ENCODE measurements around the gene MRTFB. TPM values are rescaled to one million over a fixed set of nuclear protein-coding genes. Genes with fewer than 3 reads are reported as not detected.

The MRTFB gene
- polyA plus RNA-seq, 1 experiment: 6.2 TPM

DNA sequence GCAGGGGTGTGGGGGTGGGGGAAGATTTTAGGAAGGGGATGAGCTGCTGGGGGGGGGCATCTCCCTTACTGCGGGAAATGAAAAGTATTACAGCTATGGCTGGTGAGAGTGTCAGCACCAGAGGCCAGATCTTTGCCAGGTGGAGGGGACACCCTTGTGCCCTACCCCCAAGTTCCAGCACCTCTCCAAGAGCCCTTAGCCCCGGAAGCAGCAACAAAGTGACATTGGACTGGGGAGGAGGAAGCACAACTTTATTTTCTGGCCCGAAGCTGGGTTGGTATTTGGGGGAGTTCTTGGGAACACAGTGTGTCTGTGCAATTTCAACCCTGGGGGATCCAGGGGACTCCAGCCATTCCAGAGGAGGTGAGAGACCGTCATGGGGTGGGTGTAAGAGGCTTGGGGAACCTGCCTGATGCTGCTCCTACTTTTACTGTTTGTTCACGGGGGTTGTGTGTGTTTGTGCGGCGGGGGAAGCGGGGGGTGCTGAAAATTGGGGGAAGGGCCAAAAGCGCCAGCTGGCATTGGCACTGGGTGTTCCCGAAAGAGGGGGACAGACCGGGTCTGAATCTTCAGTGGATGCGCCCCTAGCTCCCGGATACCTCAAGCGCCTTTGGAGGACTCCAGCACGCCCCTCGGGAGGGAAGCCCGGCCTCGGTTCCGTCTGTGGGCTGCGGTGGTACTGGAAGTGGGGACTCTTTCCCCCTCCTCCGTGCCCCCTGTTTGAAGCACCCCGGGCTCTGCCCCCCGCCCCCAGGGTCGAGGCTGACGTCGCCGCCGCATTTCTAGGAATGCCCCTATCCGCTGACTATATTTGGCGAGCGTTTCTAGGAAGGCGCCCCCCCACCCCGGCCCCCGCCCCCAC lies 230.3 kb downstream of the MRTFB start:
- H3K27me3 ChIP-seq (ENCODE audit: control insufficient read depth, insufficient read depth, low read length): no peaks in the 10 kb centered on the region
- H3K4me3 ChIP-seq (ENCODE audit: low read depth, low read length): peak overlapping the region; percentile 67
- H3K36me3 ChIP-seq (ENCODE audit: control insufficient read depth, insufficient read depth, low read length): no peaks in the 10 kb centered on the region
- CTCF ChIA-PET: interaction anchor here (0.5 to 2.0 kb wide), 9 partner anchors 8 to 378 kb away, joined by 3 to 22 read pairs (median 4); no protein-coding TSS in a partner anchor
- DNase-seq (ENCODE audit: low read depth): no peak
- POLR2A ChIA-PET: no interaction called here
- TF ChIP-seq, protein P1, sequence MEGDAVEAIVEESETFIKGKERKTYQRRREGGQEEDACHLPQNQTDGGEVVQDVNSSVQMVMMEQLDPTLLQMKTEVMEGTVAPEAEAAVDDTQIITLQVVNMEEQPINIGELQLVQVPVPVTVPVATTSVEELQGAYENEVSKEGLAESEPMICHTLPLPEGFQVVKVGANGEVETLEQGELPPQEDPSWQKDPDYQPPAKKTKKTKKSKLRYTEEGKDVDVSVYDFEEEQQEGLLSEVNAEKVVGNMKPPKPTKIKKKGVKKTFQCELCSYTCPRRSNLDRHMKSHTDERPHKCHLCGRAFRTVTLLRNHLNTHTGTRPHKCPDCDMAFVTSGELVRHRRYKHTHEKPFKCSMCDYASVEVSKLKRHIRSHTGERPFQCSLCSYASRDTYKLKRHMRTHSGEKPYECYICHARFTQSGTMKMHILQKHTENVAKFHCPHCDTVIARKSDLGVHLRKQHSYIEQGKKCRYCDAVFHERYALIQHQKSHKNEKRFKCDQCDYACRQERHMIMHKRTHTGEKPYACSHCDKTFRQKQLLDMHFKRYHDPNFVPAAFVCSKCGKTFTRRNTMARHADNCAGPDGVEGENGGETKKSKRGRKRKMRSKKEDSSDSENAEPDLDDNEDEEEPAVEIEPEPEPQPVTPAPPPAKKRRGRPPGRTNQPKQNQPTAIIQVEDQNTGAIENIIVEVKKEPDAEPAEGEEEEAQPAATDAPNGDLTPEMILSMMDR (IDR thresholded peaks at IDR 0.05; ENCODE audit: insufficient read depth, low read depth, low read length): no peak

DNA sequence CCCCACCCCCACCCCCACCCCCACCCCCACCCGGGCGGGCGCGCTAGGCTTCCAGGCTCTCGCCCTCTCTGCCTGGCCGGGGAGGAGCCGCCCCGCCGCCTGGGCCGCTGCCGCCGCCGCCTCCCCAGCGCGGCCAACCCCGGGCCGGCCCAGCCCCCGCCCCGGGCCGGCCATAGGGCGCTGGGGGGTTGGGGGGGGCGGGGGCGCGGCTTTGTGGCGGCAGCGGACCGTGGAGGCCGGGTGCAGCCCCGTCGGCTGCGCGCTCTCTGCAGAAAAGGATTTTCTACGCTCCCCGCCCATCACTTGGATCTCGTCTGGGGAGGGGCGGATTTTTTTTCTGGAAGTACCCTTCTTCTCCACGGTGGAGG lies 230.9 kb downstream of the MRTFB start:
- TF ChIP-seq, protein P1 (IDR thresholded peaks at IDR 0.05; ENCODE audit: insufficient read depth, low read depth, low read length): no peak
- no peaks in the 10 kb centered on the region for H3K36me3 ChIP-seq (ENCODE audit: control insufficient read depth, insufficient read depth, low read length)
- DNase-seq (ENCODE audit: low read depth): no peak
- POLR2A ChIA-PET: no interaction called here
- H3K4me3 ChIP-seq (ENCODE audit: low read depth, low read length): peak overlapping the region; percentile 89
- no peaks in the 10 kb centered on the region for H3K27me3 ChIP-seq (ENCODE audit: control insufficient read depth, insufficient read depth, low read length)
- CTCF ChIA-PET: interaction anchor here (1.0 to 2.0 kb wide), 3 partner anchors 52 to 297 kb away, joined by 3 to 22 read pairs (median 4); no protein-coding TSS in a partner anchor

DNA sequence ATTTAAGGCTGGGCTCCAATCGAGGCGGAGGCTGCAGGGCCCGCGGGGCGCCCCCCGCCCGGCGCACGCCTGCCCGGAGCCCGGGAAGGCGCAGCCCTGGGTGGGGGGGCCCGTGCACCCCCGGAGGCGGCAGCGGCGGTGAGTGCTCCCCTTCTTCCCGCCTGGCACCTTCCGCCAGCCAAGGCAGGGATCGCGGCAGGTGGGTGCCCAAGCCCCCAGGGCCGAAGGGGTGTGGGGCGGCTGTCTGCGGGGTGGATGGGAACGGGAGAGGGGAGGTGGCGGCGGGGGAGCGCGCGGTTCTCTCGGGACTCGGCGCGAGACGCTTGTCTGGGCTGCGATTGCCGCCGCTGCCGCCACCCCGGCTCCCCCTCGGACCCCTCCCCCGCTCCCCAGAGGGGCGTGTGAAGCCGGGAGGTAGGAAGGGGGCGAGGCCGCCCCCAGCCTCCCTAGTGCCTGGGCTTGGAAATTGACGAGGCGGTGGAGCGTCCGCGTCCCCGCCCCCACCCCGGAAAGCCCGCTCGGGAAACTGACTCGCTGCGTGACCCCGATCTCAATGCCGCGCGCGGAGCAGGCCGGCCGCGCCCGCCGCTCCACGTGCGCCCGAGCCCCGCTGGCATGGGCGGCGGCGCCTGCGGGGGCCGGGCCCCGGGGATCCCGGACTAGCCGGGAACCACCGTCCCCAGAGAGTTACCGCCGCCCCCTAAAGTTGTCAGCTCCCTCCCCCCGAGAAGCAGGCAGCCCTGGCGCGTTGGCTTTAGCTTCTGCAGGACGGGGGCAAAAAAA lies 231.5 kb downstream of the MRTFB start:
- CTCF ChIA-PET: no interaction called here
- TF ChIP-seq, protein P1 (IDR thresholded peaks at IDR 0.05; ENCODE audit: insufficient read depth, low read depth, low read length): no peak
- POLR2A ChIA-PET: interaction anchor here (0.6 to 1.0 kb wide), 2 partner anchors 16 to 182 kb away, joined by 3 to 8 read pairs; no protein-coding TSS in a partner anchor
- no peak for DNase-seq (ENCODE audit: low read depth)
- Histone ChIP-seq H3K4me3 (ENCODE audit: low read depth, low read length) (peak overlapping the region; percentile 89), H3K27me3 (ENCODE audit: control insufficient read depth, insufficient read depth, low read length) (no peaks in the 10 kb centered on the region), H3K36me3 (ENCODE audit: control insufficient read depth, insufficient read depth, low read length) (no peaks in the 10 kb centered on the region)

DNA sequence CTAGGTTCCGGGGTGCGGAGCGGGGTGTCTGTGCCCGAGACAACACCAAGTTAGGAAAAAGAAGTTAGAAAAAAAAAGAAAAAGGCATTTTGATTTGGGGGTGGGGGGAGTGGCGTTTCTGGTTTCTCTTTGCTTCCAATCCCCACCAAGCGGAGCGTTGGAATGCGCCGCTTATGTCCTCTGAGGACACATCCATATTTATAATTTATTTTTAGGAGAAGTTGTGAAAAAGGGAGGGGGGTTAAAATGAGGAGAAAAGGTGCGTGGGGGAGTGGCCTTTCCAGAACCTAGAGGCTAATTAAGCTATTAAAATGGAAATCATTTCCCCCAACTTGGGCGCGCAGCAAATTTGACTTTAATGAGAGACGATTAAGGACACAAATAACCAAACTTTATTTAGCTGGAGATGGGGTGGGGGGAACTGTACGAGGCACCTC lies 232.1 kb downstream of the MRTFB start:
- CTCF ChIA-PET: interaction anchor here (1.4 kb wide), 1 partner anchor 21 kb away, joined by 4 read pairs; no protein-coding TSS in a partner anchor
- H3K4me3 ChIP-seq (ENCODE audit: low read depth, low read length): peak overlapping the region; percentile 89

More for the DNA sequence above, 232.1 kb downstream of the MRTFB start:
- DNase-seq (ENCODE audit: low read depth): no peak
- no peaks in the 10 kb centered on the region for H3K27me3 ChIP-seq (ENCODE audit: control insufficient read depth, insufficient read depth, low read length)
- POLR2A ChIA-PET: interaction anchor here (0.6 to 1.0 kb wide), 2 partner anchors 15 to 182 kb away, joined by 3 to 8 read pairs; no protein-coding TSS in a partner anchor
- no peaks in the 10 kb centered on the region for H3K36me3 ChIP-seq (ENCODE audit: control insufficient read depth, insufficient read depth, low read length)
- TF ChIP-seq, protein P1 (IDR thresholded peaks at IDR 0.05; ENCODE audit: insufficient read depth, low read depth, low read length): no peak
